Mucosa of descending colon (tissue), 3 donors: ENCODE data around the gene DENND6A. TPM values are rescaled to one million over a fixed set of nuclear protein-coding genes. Genes with fewer than 3 reads are reported as not detected.
"Not testable (repeated sequence)": the region's sequence is repeated elsewhere in the genome, so short reads cannot be mapped to it uniquely, and the experiment has no call there.

Source experiments
- ATAC-seq: fragments of 200-7000 bp; cut with Tn5 transposase; one replicate; pipeline ENCODE4 v1.9.1; 2020; ENCODE audit warnings: mild to moderate bottlenecking, moderate library complexity
- DNase-seq, 3 donors: peaks; one replicate each; pipeline ENCODE4 v3.0.0-alpha.2; 2020
- H3K36me3 ChIP-seq: fragments of 200-600 bp; one replicate; pipeline ENCODE4 v1.8.0; 2021; ENCODE audit warnings: low read depth, mild to moderate bottlenecking
- H3K4me1 ChIP-seq: fragments of 200-600 bp; one replicate; pipeline ENCODE4 v1.8.0; 2021; ENCODE audit warnings: low read depth, mild to moderate bottlenecking
- H3K4me3 ChIP-seq: fragments of 200-600 bp; one replicate; pipeline ENCODE4 v1.8.0; 2021; ENCODE audit warnings: mild to moderate bottlenecking
- H3K9me3 ChIP-seq: fragments of 200-600 bp; one replicate; pipeline ENCODE4 v1.8.0; 2021; ENCODE audit warnings: mild to moderate bottlenecking
- CTCF ChIP-seq: fragments of 200-600 bp; IDR thresholded peaks from one replicate; pipeline ENCODE4 v1.8.0; 2022; ENCODE audit warnings: antibody characterized with exemption, mild to moderate bottlenecking
- intact Hi-C, 2 donors: fragments of 100-400 bp; cut with DNase I in 1 of 2; cut with micrococcal nuclease in 1 of 2; formaldehyde crosslinking; loops; one replicate each; pipeline versions ENCODE4 v1.11.0 to v1.11.1; 2022; cut with DNase I, micrococcal nuclease
- total RNA-seq, 3 donors: library from RNA; stranded (reverse); fragmentation: NEBNext Ultra II Directional in 2 of 3; extraction: Animal tissue kit (Norgen Biotek cat#: 25700) in 2 of 3; gene quantifications; one replicate each; pipeline versions ENCODE4 v1.2.1 to v1.2.4, GENCODE V29; 2021 to 2023
- donor health status: DM: no; HTN: no; CAD: no; lungs with moderate emphysema.
- donor health status: DM: no; HTN: no; CAD: no.
- donor health status: DM: no; HTN: yes; CAD: no.

Gene DENND6A
- total RNA-seq, 3 donors from 2014 or later = 19.6 to 34.7 (median 20.4) TPM

GRCh38 chr3:57654267-57654666 is 38.6 kb downstream of the DENND6A start:
- intact Hi-C loops = no loop called here
- Histone ChIP-seq H3K9me3 (peaks cover under 1% of the 10 kb centered on the region), H3K4me3 (no peak overlapping the region), H3K36me3 (no peaks in the 10 kb centered on the region), H3K4me1 (no peaks in the 10 kb centered on the region)
- ATAC-seq (no peak), DNase-seq (no peak)
- no peak for TF ChIP-seq CTCF

GRCh38 chr3:57652203-57652602 is 40.7 kb downstream of the DENND6A start:
- ATAC-seq (no peak), DNase-seq (no peak)
- Histone ChIP-seq H3K9me3 (peaks cover 6% of the 10 kb centered on the region), H3K4me1 (no peaks in the 10 kb centered on the region), H3K4me3 (no peak overlapping the region), H3K36me3 (no peaks in the 10 kb centered on the region)
- TF ChIP-seq CTCF = no peak
- intact Hi-C loops = no loop called here

DNA sequence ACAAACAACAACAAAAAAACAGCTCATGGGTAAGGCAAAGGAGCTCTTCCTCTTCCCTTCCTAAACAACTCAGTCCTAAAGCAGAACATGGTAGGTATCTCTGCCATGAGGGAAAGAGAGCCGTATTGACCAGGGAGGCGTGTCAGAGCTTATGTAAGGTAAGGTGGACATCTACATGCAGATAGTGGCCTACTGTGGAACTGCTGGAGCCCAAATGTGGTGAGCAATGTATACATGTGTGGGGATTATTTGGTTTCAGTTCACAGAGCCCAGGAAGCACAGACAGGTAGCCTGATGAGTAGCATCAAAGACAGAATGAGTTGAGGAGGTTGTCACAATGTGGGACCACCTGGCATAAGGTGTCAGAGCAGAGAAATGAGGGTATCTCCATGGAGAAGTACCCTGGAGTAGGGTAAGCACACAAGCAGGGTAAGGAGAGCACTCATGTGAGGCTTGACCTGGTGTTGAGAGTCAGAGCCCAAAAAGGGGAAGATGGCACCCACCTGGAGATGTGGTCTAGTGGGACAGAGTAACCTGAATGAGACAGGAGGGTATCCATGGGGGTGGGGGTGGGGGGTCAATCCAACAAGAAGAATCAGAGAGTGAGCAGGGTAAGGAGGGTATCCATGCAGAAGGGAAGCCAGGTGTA is 45.5 kb downstream of the DENND6A start:
- ATAC-seq (no peak), DNase-seq (no peak)
- no peaks in the 10 kb centered on the region for H3K4me1 ChIP-seq
- peaks cover 6% of the 10 kb centered on the region for H3K9me3 ChIP-seq
- intact Hi-C loops = no loop called here
- H3K36me3 ChIP-seq = no peaks in the 10 kb centered on the region
- TF ChIP-seq CTCF = no peak
- no peak overlapping the region for H3K4me3 ChIP-seq

DNA sequence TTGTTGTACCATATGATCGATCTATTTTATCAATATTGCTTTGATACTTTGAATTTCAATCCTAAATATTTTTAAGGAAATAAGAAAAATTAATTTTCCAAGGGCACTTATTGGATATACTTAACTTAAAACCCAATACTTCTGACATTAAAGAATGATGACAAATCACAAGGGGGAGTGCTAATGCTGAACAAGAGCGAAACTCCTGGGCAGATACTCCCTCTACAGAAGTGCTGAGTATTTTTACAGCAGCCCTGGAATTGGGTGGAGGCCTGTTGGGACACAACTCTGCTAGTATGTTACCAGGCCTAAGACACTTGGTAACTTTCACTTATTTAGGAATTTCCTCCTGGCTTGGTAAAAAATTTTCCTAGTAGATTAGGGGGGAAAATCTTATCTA is 46.2 kb downstream of the DENND6A start:
- no peak for TF ChIP-seq CTCF
- no peak for ATAC-seq
- intact Hi-C loops = no loop called here
- Histone ChIP-seq H3K36me3 (no peaks in the 10 kb centered on the region), H3K9me3 (peaks cover 6% of the 10 kb centered on the region), H3K4me3 (no peak overlapping the region), H3K4me1 (no peaks in the 10 kb centered on the region)
- DNase-seq = no peak

GRCh38 chr3:57644740-57645139 is 48.1 kb downstream of the DENND6A start:
- no peaks in the 10 kb centered on the region for H3K4me1 ChIP-seq
- H3K9me3 ChIP-seq = peaks cover 6% of the 10 kb centered on the region
- no peaks in the 10 kb centered on the region for H3K36me3 ChIP-seq
- DNase-seq (no peak), ATAC-seq (no peak)
- H3K4me3 ChIP-seq = no peak overlapping the region
- no peak for TF ChIP-seq CTCF
- intact Hi-C loops = no loop called here

GRCh38 chr3:57637391-57637790 is 55.5 kb downstream of the DENND6A start:
- H3K9me3 ChIP-seq = no peaks in the 10 kb centered on the region
- intact Hi-C loops = no loop called here
- ATAC-seq (no peak), DNase-seq (no peak)
- no peak overlapping the region for H3K4me3 ChIP-seq
- TF ChIP-seq CTCF = no peak
- H3K36me3 ChIP-seq = no peaks in the 10 kb centered on the region
- no peaks in the 10 kb centered on the region for H3K4me1 ChIP-seq

DNA sequence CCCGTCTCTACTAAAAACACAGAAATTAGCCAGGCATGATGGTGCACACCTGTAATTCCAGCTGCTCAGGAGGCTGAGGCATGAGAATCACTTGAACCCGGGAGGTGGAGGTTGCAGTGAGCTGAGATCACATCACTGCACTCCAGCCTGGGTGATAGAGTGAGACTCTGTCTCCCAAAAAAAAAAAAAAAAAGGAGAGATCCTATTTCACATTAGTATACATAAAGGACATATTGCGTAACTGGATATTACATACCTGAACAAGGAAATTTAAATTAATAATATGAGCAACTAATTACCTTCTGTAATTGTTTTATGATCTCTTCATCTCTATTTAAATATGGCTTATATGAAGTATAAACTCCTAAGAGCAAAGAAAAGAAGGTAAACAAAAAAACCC is 58.6 kb downstream of the DENND6A start:
- H3K9me3 ChIP-seq, H3K36me3 ChIP-seq, intact Hi-C loops, H3K4me1 ChIP-seq, ATAC-seq, DNase-seq, H3K4me3 ChIP-seq: not testable (repeated sequence)
